Osteoblast (primary cell): Measurements from ENCODE around the gene CHST9. TPM values are rescaled to one million over a fixed set of nuclear protein-coding genes. Genes with fewer than 3 reads are reported as not detected.
"Not testable (repeated sequence)": the region's sequence is repeated elsewhere in the genome, so short reads cannot be mapped to it uniquely, and the experiment has no call there.

Source experiments
- DNase-seq: peaks from one replicate; pipeline ENCODE4 v3.0.0; 2011; ENCODE audit warnings: low spot score, mixed read lengths; ENCODE audit not compliant: insufficient read length; ENCODE audit errors: missing footprints
- H2AFZ ChIP-seq: 2 replicates; pipeline ENCODE4 v1.6.0; 2011; ENCODE audit warnings: mild to moderate bottlenecking, low read length
- H3K27ac ChIP-seq: 2 replicates; pipeline ENCODE4 v1.5.1; 2011; ENCODE audit warnings: mild to moderate bottlenecking, low read depth, low read length, moderate library complexity
- H3K27me3 ChIP-seq: 2 replicates; pipeline ENCODE4 v1.6.0; 2012; ENCODE audit warnings: mild to moderate bottlenecking, control low read depth, inconsistent platforms, low read length, moderate library complexity; ENCODE audit not compliant: insufficient read depth
- H3K36me3 ChIP-seq: 2 replicates; pipeline ENCODE4 v1.5.1; 2011; ENCODE audit warnings: mild to moderate bottlenecking, low read length, control low read depth, moderate library complexity; ENCODE audit not compliant: insufficient read depth
- H3K4me1 ChIP-seq: 2 replicates; pipeline ENCODE4 v1.5.1; 2011; ENCODE audit warnings: mild to moderate bottlenecking, low read length, control low read depth, moderate library complexity; ENCODE audit not compliant: insufficient read depth
- H3K4me2 ChIP-seq: 2 replicates; pipeline ENCODE4 v1.6.0; 2011; ENCODE audit warnings: mild to moderate bottlenecking, low read length; ENCODE audit not compliant: insufficient read depth
- H3K4me3 ChIP-seq: fragments of 200-600 bp; sonication (generic); 3 replicates; pipeline ENCODE4 v1.5.1; 2012; ENCODE audit warnings: mild to moderate bottlenecking, low read length, inconsistent platforms; ENCODE audit not compliant: insufficient read depth
- H3K79me2 ChIP-seq: 2 replicates; pipeline ENCODE4 v1.6.0; 2012; ENCODE audit warnings: mild to moderate bottlenecking, low read length, control low read depth, inconsistent platforms; ENCODE audit not compliant: insufficient read depth
- H3K9me3 ChIP-seq: 2 replicates; pipeline ENCODE4 v1.5.1; 2011; ENCODE audit warnings: low read depth, low read length, control low read depth
- H4K20me1 ChIP-seq: 2 replicates; pipeline ENCODE4 v1.6.0; 2012; ENCODE audit warnings: mild to moderate bottlenecking, low read length, control low read depth; ENCODE audit not compliant: insufficient read depth
- total RNA-seq: library from RNA; depleted of rRNA; stranded (reverse); fragments of >200 nt; gene quantifications from 2 replicates; pipeline ENCODE4 v1.2.3, GENCODE V29; 2012
- TF ChIP-seq, protein P1 (sequence below): IDR thresholded peaks from 2 replicates; pipeline ENCODE4 v1.5.1; 2011; ENCODE audit warnings: mild to moderate bottlenecking, low read depth, low read length, moderate library complexity; ENCODE audit errors: extremely low read depth

CHST9 gene
- total RNA-seq, 1 donor, result not detected

GRCh38 chr18:27108842-27109241 lies 76.3 kb downstream of the CHST9 start:
- TF ChIP-seq, protein P1, sequence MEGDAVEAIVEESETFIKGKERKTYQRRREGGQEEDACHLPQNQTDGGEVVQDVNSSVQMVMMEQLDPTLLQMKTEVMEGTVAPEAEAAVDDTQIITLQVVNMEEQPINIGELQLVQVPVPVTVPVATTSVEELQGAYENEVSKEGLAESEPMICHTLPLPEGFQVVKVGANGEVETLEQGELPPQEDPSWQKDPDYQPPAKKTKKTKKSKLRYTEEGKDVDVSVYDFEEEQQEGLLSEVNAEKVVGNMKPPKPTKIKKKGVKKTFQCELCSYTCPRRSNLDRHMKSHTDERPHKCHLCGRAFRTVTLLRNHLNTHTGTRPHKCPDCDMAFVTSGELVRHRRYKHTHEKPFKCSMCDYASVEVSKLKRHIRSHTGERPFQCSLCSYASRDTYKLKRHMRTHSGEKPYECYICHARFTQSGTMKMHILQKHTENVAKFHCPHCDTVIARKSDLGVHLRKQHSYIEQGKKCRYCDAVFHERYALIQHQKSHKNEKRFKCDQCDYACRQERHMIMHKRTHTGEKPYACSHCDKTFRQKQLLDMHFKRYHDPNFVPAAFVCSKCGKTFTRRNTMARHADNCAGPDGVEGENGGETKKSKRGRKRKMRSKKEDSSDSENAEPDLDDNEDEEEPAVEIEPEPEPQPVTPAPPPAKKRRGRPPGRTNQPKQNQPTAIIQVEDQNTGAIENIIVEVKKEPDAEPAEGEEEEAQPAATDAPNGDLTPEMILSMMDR, result no peak
- H3K4me1 ChIP-seq, result no peaks in the 10 kb centered on the region
- H3K9me3 ChIP-seq, result peaks cover 9% of the 10 kb centered on the region
- H3K4me2 ChIP-seq, result no peak overlapping the region
- H3K27ac ChIP-seq, result no peak overlapping the region
- no peaks in the 10 kb centered on the region for H3K79me2 ChIP-seq
- H3K27me3 ChIP-seq, result no peaks in the 10 kb centered on the region
- H4K20me1 ChIP-seq, result no peaks in the 10 kb centered on the region
- no peak overlapping the region for H3K4me3 ChIP-seq
- DNase-seq, result no peak
- no peaks in the 10 kb centered on the region for H3K36me3 ChIP-seq
- no peak overlapping the region for H2AFZ ChIP-seq

GRCh38 chr18:27104743-27105142 lies 80.4 kb downstream of the CHST9 start:
- TF ChIP-seq, protein P1, result no peak
- H3K4me2 ChIP-seq, result no peak overlapping the region
- no peak overlapping the region for H2AFZ ChIP-seq
- DNase-seq, result no peak
- no peak overlapping the region for H3K27ac ChIP-seq
- H3K27me3 ChIP-seq, result no peaks in the 10 kb centered on the region
- no peaks in the 10 kb centered on the region for H3K4me1 ChIP-seq
- H4K20me1 ChIP-seq, result no peaks in the 10 kb centered on the region
- peaks cover 7% of the 10 kb centered on the region for H3K9me3 ChIP-seq
- H3K79me2 ChIP-seq, result no peaks in the 10 kb centered on the region
- no peak overlapping the region for H3K4me3 ChIP-seq
- H3K36me3 ChIP-seq, result no peaks in the 10 kb centered on the region

DNA sequence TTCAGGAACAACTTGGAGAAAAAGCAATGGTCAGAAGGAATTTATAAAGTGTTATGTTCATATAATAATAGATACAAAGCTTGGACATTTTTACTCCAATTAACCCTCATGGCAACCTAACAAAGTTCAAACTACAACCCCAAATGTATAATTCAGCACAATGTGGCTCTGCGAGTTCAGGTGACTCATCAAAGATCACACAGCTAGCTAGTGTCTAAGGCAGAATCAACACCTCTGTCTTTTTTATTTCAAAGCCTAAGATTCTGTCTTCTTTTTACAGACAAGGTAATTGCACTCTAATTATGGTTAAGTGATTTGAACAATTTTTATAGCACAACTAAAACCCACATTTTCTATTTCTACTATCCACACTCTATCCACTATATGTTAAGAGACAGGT lies 90.5 kb downstream of the CHST9 start:
- no peaks in the 10 kb centered on the region for H3K4me1 ChIP-seq
- no peak overlapping the region for H2AFZ ChIP-seq
- no peaks in the 10 kb centered on the region for H3K79me2 ChIP-seq

DNA sequence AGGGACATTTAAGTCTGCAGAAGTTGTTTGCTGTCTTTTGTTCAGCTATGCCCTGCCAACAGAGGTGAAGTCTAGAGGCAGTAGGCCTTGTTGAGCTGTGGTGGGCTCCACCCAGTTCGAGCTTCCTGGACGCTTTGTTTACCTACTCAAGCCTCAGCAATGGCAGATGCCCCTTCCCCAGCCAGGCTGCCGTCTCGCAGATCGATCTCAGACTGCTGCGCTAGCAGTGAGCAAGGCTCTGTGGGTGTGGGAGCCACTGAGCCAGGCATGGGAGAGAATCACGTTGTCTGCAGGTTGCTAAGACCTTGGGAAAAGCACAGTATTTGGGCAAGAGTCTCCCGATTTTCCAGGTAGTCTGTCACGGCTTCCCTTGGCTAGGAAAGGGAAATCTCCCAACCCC lies 91.8 kb downstream of the CHST9 start:
- not testable (repeated sequence) for H3K4me2 ChIP-seq, H3K79me2 ChIP-seq, H4K20me1 ChIP-seq, H3K9me3 ChIP-seq, H3K4me1 ChIP-seq, H3K36me3 ChIP-seq, DNase-seq, H3K27me3 ChIP-seq, H3K4me3 ChIP-seq, H3K27ac ChIP-seq, H2AFZ ChIP-seq

More for the DNA sequence above, 90.5 kb downstream of the CHST9 start:
- Histone ChIP-seq H3K4me2 (no peak overlapping the region), H3K9me3 (no peaks in the 10 kb centered on the region), H4K20me1 (no peaks in the 10 kb centered on the region), H3K36me3 (no peaks in the 10 kb centered on the region), H3K27ac (no peak overlapping the region), H3K4me3 (no peak overlapping the region), H3K27me3 (no peaks in the 10 kb centered on the region)
- TF ChIP-seq, protein P1, result no peak
- peak; percentile 3 for DNase-seq
